HFFc6 (cell line): ENCODE measurements around the gene TMEM45A. TPM values are rescaled to one million over a fixed set of nuclear protein-coding genes. Genes with fewer than 3 reads are reported as not detected.
A peak's percentile ranks its signal among the peaks of the same experiment; 100 is the strongest.

ENCODE experiments used
- DNase-seq: peaks from one replicate; pipeline ENCODE4 v3.0.0-alpha.2; 2018
- H3K27ac Mint-ChIP-seq: 2 replicates; pipeline ENCODE4 v1.8.0; 2020; ENCODE audit warnings: mild to moderate bottlenecking, mixed read lengths
- H3K27me3 Mint-ChIP-seq: 2 replicates; pipeline ENCODE4 v1.8.0; 2021; ENCODE audit warnings: mild to moderate bottlenecking, moderate library complexity, mixed read lengths; ENCODE audit not compliant: insufficient read depth
- H3K36me3 Mint-ChIP-seq: 2 replicates; pipeline ENCODE4 v1.8.0; 2021; ENCODE audit warnings: low read depth, mixed read lengths
- H3K4me1 Mint-ChIP-seq: 2 replicates; pipeline ENCODE4 v1.8.0; 2020; ENCODE audit warnings: low read depth, mixed read lengths
- H3K4me3 Mint-ChIP-seq: 2 replicates; pipeline ENCODE4 v1.8.0; 2020; ENCODE audit warnings: mild to moderate bottlenecking, moderate library complexity, mixed read lengths
- H3K9me3 Mint-ChIP-seq: 2 replicates; pipeline ENCODE4 v1.8.0; 2020; ENCODE audit warnings: mild to moderate bottlenecking, mixed read lengths
- total RNA-seq, 6 experiments: library from RNA; stranded (reverse); fragmentation: NEBNext Ultra II Directional; extraction: Animal tissue kit (Norgen Biotek cat#: 25700); gene quantifications; 2 replicates in 1 of 6; 3 replicates in 5 of 6; pipeline ENCODE4 v1.2.3, GENCODE V29; 2021
- TF ChIP-seq, protein P1 (sequence below): fragments of 200-600 bp; sonication (generic); IDR thresholded peaks from 2 replicates; pipeline ENCODE4 v1.5.0; 2021; ENCODE audit warnings: antibody characterized with exemption, mild to moderate bottlenecking

The TMEM45A gene
- total RNA-seq, 6 experiments from 2014 or later = 25.2 to 44.1 (median 28.5) TPM

DNA sequence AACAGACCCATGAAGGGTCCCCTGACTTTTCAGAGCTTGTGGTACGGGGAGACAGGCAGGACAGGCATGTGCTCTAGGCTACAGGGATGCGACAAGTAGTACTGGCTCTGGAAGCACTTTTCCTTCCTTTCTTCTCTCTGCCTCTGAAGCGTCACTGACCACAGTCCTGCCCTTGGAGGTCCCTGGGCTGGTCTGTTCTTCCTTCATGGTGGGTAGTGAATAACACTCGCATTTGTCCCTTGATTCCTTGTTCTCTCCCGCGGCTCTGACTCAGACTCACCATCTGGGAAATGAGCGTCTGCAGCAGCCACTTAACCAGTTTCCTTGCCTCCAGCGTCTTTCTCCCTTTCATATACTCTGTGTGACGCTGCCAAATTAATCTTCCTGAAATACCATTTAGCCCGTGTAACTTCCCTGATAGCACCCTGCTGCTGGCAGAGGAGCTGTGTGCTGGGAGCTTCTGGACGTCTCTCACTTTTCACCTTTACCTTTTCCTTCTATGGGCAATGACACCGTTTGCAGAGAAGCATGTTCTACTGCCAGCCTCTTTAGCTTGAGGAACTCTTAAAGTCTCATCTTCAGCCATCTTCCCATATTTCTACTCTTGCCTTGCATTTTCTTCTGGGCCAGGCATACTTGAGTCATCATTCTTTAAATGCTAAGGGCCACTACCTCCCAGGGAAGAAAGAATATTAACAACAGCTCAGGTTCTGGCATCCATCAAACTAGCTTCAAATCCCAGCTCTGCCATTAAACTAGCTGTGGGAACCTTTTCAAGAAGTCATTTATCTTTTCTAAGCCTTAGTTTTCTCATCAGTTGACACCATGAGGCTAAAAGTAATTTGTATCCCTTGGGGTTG, 33.6 kb downstream of the TMEM45A start:
- peaks cover 36% of the 10 kb centered on the region for H3K4me1 Mint-ChIP-seq
- H3K27me3 Mint-ChIP-seq = no peaks in the 10 kb centered on the region; the same call in 1 of the 2 replicates
- H3K4me3 Mint-ChIP-seq = peak overlapping the region; percentile 80
- H3K9me3 Mint-ChIP-seq = no peaks in the 10 kb centered on the region
- TF ChIP-seq, protein P1, sequence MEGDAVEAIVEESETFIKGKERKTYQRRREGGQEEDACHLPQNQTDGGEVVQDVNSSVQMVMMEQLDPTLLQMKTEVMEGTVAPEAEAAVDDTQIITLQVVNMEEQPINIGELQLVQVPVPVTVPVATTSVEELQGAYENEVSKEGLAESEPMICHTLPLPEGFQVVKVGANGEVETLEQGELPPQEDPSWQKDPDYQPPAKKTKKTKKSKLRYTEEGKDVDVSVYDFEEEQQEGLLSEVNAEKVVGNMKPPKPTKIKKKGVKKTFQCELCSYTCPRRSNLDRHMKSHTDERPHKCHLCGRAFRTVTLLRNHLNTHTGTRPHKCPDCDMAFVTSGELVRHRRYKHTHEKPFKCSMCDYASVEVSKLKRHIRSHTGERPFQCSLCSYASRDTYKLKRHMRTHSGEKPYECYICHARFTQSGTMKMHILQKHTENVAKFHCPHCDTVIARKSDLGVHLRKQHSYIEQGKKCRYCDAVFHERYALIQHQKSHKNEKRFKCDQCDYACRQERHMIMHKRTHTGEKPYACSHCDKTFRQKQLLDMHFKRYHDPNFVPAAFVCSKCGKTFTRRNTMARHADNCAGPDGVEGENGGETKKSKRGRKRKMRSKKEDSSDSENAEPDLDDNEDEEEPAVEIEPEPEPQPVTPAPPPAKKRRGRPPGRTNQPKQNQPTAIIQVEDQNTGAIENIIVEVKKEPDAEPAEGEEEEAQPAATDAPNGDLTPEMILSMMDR = no peak
- H3K36me3 Mint-ChIP-seq = peaks cover 5% of the 10 kb centered on the region; the same call in 1 of the 2 replicates
- DNase-seq = peak; percentile 93
- peak overlapping the region; percentile 94 for H3K27ac Mint-ChIP-seq

DNA sequence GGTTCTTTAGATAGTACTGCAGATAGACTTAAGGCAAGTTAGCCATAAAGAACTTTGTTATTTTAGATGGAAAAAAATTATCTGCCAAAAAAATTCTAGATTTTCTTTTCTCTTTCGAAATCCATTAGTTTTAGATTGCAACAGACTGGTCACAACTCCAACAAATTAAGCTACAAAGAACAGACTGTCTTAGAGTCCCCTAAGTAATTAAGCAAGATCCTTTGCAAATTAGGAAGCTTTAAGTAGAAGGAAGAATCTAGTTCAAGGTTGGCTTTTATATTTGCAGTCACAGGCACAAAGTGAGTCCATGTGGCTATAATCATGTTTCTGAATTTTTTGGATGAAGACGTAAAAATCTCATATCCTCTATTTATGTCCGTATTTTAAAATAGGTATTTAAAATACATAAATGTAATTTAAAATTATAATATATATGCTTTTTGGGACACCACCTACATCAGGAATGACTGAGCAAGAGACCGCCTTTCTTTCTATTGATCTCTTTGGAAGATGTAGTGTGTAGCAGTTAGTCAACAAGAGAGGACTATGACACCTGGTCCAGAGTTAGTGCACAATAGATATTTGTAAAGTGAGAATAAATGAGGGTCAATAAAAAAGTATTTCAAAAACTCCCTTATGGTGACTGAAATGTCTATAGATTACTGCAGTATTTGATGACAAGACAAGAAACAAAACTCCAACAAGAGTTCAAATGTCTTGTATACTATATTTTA, 34.4 kb downstream of the TMEM45A start:
- Mint-ChIP-seq H3K36me3 (peaks cover under 1% of the 10 kb centered on the region; the same call in 1 of the 2 replicates), H3K27me3 (no peaks in the 10 kb centered on the region; the same call in 1 of the 2 replicates), H3K9me3 (no peaks in the 10 kb centered on the region), H3K4me3 (peak overlapping the region; percentile 80), H3K4me1 (peaks cover 36% of the 10 kb centered on the region), H3K27ac (peak overlapping the region; percentile 94)
- no peak for DNase-seq
- TF ChIP-seq, protein P1 = no peak

DNA sequence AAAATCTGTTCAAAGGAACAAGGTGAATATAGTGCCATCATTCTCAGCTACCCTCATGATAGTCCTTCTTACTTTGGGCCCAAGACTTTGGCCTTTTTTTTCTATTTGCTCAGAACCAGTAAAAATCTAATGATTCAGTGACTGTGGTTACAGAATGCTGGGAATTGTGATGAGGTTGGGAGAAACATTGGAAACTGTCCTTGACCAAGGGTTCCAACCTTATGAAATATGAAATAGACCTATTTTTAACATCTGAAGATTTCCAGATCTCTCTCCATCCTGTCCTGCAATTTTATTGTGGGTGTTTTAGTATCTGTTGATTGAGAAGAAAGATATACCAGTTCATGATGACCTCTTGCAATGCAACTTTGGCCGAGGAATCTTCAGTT, 34.9 kb downstream of the TMEM45A start:
- peaks cover 38% of the 10 kb centered on the region for H3K4me1 Mint-ChIP-seq
- no peaks in the 10 kb centered on the region for H3K9me3 Mint-ChIP-seq
- no peak overlapping the region for H3K27ac Mint-ChIP-seq
- TF ChIP-seq, protein P1 = no peak
- no peaks in the 10 kb centered on the region; the same call in 1 of the 2 replicates for H3K27me3 Mint-ChIP-seq
- H3K4me3 Mint-ChIP-seq = no peak overlapping the region
- no peak for DNase-seq
- H3K36me3 Mint-ChIP-seq = no peaks in the 10 kb centered on the region; the same call in 1 of the 2 replicates

DNA sequence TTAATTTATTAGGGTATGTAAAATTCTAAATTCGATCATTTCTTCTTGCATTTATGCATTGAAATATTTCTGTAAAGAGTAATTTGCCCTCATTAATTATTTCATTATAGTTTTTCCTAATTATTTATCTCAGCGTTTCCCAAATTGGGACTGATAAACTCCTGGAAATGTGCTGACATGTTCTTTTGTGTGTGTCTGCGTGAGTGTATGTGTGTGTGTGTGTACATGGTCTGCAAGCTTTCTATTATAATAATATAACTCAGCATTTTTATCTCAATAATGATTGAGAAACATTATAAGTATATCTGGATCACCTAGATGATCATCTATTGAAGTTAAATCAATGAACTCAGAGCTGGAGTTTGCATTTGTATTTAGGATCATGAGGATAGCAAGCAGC, 38.7 kb downstream of the TMEM45A start:
- TF ChIP-seq, protein P1 = no peak
- no peak for DNase-seq
- Mint-ChIP-seq H3K9me3 (no peaks in the 10 kb centered on the region), H3K27ac (no peak overlapping the region), H3K4me3 (no peak overlapping the region), H3K27me3 (no peaks in the 10 kb centered on the region; the same call in 1 of the 2 replicates), H3K4me1 (peaks cover 55% of the 10 kb centered on the region), H3K36me3 (no peaks in the 10 kb centered on the region)

DNA sequence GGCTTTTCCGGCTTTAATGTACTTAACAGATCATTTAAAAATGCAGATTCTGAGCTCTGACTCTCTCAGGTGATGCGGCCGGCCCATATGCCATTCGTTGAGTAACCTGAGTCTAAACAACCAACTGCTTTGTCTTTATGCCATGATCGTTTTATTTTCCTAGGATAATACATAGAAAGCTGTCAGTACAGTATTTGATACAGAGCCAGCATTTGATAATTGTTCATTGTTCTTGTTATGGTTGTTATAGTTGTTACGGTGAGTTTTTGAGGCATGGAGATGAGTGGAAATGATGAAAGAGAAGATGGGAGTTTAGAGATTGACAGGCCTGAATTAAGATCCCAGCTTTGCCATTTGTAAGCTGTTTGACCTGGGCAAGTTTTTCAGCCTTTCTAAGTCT, 40.0 kb downstream of the TMEM45A start:
- DNase-seq = no peak
- H3K4me1 Mint-ChIP-seq = peaks cover 46% of the 10 kb centered on the region
- peaks cover 5% of the 10 kb centered on the region; the same call in 1 of the 2 replicates for H3K36me3 Mint-ChIP-seq
- H3K27ac Mint-ChIP-seq = no peak overlapping the region; the same call in 1 of the 2 replicates
- no peaks in the 10 kb centered on the region; the same call in 1 of the 2 replicates for H3K27me3 Mint-ChIP-seq
- no peaks in the 10 kb centered on the region for H3K9me3 Mint-ChIP-seq
- H3K4me3 Mint-ChIP-seq = no peak overlapping the region
- TF ChIP-seq, protein P1 = no peak
